GM19328 (cell line): ENCODE results near the gene NAA38.
A peak's percentile ranks its signal among the peaks of the same experiment; 100 is the strongest.

Experiments
- ATAC-seq: cut with Tn5 transposase; IDR thresholded peaks from one replicate; pipeline ENCODE4 v1.9.1; 2021; ENCODE audit warnings: mild to moderate bottlenecking, moderate library complexity; ENCODE audit not compliant: unreplicated experiment

The NAA38 gene

GRCh38 chr17:7852919-7853690 is 4.3 kb downstream of the NAA38 start:
- ATAC-seq = no peak

GRCh38 chr17:7852262-7852670 is 5.1 kb downstream of the NAA38 start:
- no peak for ATAC-seq

- ATAC-seq = peak; percentile 82
Observed at GRCh38 chr17:7851438-7852261, 5.7 kb downstream of the NAA38 start.

- ATAC-seq = no peak
Observed at GRCh38 chr17:7850701-7851437, 6.5 kb downstream of the NAA38 start.

- no peak for ATAC-seq
Observed at GRCh38 chr17:7849751-7850504, 7.4 kb downstream of the NAA38 start.

GRCh38 chr17:7849130-7849750 is 8.1 kb downstream of the NAA38 start:
- no peak for ATAC-seq

- no peak for ATAC-seq
Observed at GRCh38 chr17:7848739-7849129, 8.6 kb downstream of the NAA38 start.

- ATAC-seq = no peak
Observed at GRCh38 chr17:7848131-7848579, 9.2 kb downstream of the NAA38 start.

- ATAC-seq = no peak
Observed at GRCh38 chr17:7846765-7847661, 10.3 kb downstream of the NAA38 start.

- ATAC-seq = no peak
Observed at GRCh38 chr17:7846063-7846735, 11.2 kb downstream of the NAA38 start.

- ATAC-seq = no peak
Observed at GRCh38 chr17:7845359-7846062, 11.8 kb downstream of the NAA38 start.

GRCh38 chr17:7844292-7845154 is 12.8 kb downstream of the NAA38 start:
- peak; percentile 46 for ATAC-seq

GRCh38 chr17:7843536-7844291 is 13.6 kb downstream of the NAA38 start:
- ATAC-seq = no peak

GRCh38 chr17:7843257-7843535 is 14.2 kb downstream of the NAA38 start:
- no peak for ATAC-seq

GRCh38 chr17:7842380-7843256 is 14.7 kb downstream of the NAA38 start:
- ATAC-seq = no peak
